ENCODE results near the gene LCP1.

DNA sequence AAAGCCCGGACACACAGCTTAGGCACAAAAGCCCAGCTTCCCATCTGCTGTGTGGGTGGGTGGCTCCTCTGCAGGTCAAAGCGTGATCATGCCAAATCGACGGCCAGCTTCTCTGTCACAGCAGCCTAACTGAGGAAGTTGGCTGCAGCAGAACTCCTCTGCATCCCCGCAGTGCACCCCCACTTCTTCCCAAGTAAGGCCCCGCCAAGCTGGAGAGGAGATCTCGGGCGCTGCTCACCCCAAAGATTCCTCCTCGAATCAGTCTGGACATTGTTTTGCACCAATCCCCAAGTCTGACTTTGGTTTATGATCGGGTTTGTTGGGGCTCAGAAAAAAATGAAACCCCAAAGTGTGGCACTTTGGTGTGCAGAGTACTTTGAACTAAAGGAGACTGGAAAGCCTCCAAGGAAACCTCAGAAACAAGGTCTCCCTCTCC, 57.4 kb downstream of the LCP1 start:
- TF ChIP-seq MXI1 (IDR thresholded peaks at IDR 0.05; ENCODE audit: borderline replicate concordance, low read depth, low read length) (no peak), EP300 (IDR thresholded peaks at IDR 0.05; ENCODE audit: low read depth in 2 of 2, low read length in 2 of 2) (no peak), EP300 (CRISPR knock-in tag; IDR thresholded peaks at IDR 0.05; ENCODE audit: borderline replicate concordance) (no peak), MED1 (CRISPR knock-in tag; IDR thresholded peaks at IDR 0.05) (no peak), TCF7 (IDR thresholded peaks at IDR 0.05; ENCODE audit: low read depth) (no peak), ZNF263 (CRISPR knock-in tag; IDR thresholded peaks at IDR 0.05) (no peak), SUZ12 (IDR thresholded peaks at IDR 0.05; ENCODE audit: low read depth, low read length) (no peak)
- TF ChIP-seq, protein P1, sequence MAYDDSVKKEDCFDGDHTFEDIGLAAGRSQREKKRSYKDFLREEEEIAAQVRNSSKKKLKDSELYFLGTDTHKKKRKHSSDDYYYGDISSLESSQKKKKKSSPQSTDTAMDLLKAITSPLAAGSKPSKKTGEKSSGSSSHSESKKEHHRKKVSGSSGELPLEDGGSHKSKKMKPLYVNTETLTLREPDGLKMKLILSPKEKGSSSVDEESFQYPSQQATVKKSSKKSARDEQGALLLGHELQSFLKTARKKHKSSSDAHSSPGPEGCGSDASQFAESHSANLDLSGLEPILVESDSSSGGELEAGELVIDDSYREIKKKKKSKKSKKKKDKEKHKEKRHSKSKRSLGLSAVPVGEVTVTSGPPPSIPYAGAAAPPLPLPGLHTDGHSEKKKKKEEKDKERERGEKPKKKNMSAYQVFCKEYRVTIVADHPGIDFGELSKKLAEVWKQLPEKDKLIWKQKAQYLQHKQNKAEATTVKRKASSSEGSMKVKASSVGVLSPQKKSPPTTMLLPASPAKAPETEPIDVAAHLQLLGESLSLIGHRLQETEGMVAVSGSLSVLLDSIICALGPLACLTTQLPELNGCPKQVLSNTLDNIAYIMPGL (CRISPR knock-in tag; IDR thresholded peaks at IDR 0.05; ENCODE audit: borderline replicate concordance in 1 of 2, low read depth in 1 of 2), result no peak
- TF ChIP-seq, protein P2, sequence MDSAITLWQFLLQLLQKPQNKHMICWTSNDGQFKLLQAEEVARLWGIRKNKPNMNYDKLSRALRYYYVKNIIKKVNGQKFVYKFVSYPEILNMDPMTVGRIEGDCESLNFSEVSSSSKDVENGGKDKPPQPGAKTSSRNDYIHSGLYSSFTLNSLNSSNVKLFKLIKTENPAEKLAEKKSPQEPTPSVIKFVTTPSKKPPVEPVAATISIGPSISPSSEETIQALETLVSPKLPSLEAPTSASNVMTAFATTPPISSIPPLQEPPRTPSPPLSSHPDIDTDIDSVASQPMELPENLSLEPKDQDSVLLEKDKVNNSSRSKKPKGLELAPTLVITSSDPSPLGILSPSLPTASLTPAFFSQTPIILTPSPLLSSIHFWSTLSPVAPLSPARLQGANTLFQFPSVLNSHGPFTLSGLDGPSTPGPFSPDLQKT (CRISPR knock-in tag; IDR thresholded peaks at IDR 0.05; ENCODE audit: borderline replicate concordance), result no peak
- TF ChIP-seq, protein P3, sequence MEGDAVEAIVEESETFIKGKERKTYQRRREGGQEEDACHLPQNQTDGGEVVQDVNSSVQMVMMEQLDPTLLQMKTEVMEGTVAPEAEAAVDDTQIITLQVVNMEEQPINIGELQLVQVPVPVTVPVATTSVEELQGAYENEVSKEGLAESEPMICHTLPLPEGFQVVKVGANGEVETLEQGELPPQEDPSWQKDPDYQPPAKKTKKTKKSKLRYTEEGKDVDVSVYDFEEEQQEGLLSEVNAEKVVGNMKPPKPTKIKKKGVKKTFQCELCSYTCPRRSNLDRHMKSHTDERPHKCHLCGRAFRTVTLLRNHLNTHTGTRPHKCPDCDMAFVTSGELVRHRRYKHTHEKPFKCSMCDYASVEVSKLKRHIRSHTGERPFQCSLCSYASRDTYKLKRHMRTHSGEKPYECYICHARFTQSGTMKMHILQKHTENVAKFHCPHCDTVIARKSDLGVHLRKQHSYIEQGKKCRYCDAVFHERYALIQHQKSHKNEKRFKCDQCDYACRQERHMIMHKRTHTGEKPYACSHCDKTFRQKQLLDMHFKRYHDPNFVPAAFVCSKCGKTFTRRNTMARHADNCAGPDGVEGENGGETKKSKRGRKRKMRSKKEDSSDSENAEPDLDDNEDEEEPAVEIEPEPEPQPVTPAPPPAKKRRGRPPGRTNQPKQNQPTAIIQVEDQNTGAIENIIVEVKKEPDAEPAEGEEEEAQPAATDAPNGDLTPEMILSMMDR (CRISPR knock-in tag; IDR thresholded peaks at IDR 0.05), result no peak
